Tibial nerve (tissue), 4 donors: ENCODE data around the gene CXCL11. TPM values are rescaled to one million over a fixed set of nuclear protein-coding genes. Genes with fewer than 3 reads are reported as not detected.
A peak's percentile ranks its signal among the peaks of the same experiment; 100 is the strongest.

Source experiments
- DNase-seq, 2 donors: peaks; one replicate each; pipeline ENCODE4 v3.0.0-alpha.2; 2019; ENCODE audit warnings: low spot score in 2 of 2
- H3K27ac ChIP-seq, 4 donors: fragments of 200-600 bp; sonication (generic) in 3 of 4; one replicate each; pipeline ENCODE4 v1.5.1; 2017 to 2019; ENCODE audit warnings: mild to moderate bottlenecking in 1 of 4
- H3K27me3 ChIP-seq, 2 donors: fragments of 200-600 bp; sonication (generic) in 1 of 2; one replicate each; pipeline versions ENCODE4 v1.5.1 to v1.6.0; 2017 to 2019
- H3K36me3 ChIP-seq, 3 donors: fragments of 200-600 bp; sonication (generic); one replicate each; pipeline ENCODE4 v1.5.1; 2018 to 2019
- H3K4me1 ChIP-seq, 4 donors: fragments of 200-600 bp; sonication (generic) in 3 of 4; one replicate each; pipeline ENCODE4 v1.5.1; 2017 to 2019
- H3K4me3 ChIP-seq, 4 donors: fragments of 200-600 bp; sonication (generic) in 3 of 4; one replicate each; pipeline ENCODE4 v1.5.1; 2017 to 2019; ENCODE audit warnings: mild to moderate bottlenecking in 1 of 4, moderate library complexity in 1 of 4
- H3K9me3 ChIP-seq, 4 donors: fragments of 200-600 bp; sonication (generic) in 3 of 4; one replicate each; pipeline ENCODE4 v1.5.1; 2017 to 2019
- EP300 ChIP-seq, 2 donors: sonication (generic); formaldehyde crosslinking; IDR thresholded peaks; one replicate each; pipeline ENCODE4 v1.6.1; 2017; ENCODE audit warnings: antibody characterized with exemption in 2 of 2, mild to moderate bottlenecking in 1 of 2
- POLR2A ChIP-seq, 2 donors: fragments of 450-650 bp; IDR thresholded peaks; one replicate each; pipeline ENCODE4 v1.6.1; 2017; ENCODE audit warnings: antibody characterized with exemption in 2 of 2, mild to moderate bottlenecking in 2 of 2, moderate library complexity in 2 of 2
- WGBS, 2 donors: methylation state at CpG; one replicate each; pipeline ENCODE4 v1.1.5; 2018; 5-methylcytosine and 5-hydroxymethylcytosine counted together
- total RNA-seq, 4 donors: library from RNA; depleted of rRNA; stranded (reverse); fragments of >200 nt; gene quantifications; one replicate each; pipeline ENCODE4 v1.1.0, GENCODE V29; 2016
- TF ChIP-seq, protein P1 (sequence below), 5 experiments: fragments of 200-600 bp in 3 of 5; fragments of 450-650 bp in 2 of 5; sonication (generic) in 3 of 5; IDR thresholded peaks; one replicate each; pipeline ENCODE4 v1.5.1; 2016 to 2019; ENCODE audit warnings: antibody characterized with exemption in 5 of 5, mild to moderate bottlenecking in 3 of 5, moderate library complexity in 2 of 5

The CXCL11 gene
- total RNA-seq, 4 donors from 2014 or later: not detected

DNA sequence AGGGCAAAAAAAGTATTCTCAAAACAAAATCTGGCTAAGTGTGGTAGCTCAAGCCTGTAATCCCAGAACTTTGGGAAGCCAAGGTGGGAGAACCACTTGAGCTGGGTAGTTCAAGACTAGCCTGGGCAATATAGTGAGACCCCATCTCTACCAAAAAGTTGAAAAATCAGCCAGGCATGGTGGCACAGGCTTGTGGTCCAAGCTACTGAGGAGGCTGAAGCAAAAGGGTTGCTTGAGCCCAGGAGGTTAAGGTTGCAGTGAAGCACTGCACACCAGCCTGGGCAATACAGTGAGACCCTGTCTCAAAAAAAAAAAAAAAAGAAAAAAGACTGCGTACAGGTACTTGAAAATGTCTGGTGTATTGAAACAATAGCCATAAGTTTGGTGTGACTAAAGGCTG is 43.4 kb downstream of the CXCL11 start:
- Histone ChIP-seq H3K27ac (no peak overlapping the region), H3K9me3 (no peaks in the 10 kb centered on the region), H3K36me3 (peaks cover 0 to 5% (median 0%) of the 10 kb centered on the region in 3 donors), H3K4me3 (no peak overlapping the region), H3K4me1 (peaks cover 0 to 30% (median 14%) of the 10 kb centered on the region in 4 donors), H3K27me3 (no peaks in the 10 kb centered on the region)
- 81 to 91% methylated on average over 1 of the region's 1 CpG for WGBS, 2 donors
- no peak for DNase-seq
- TF ChIP-seq EP300 (IDR thresholded peaks at IDR 0.05) (no peak), POLR2A (IDR thresholded peaks at IDR 0.05) (no peak)
- TF ChIP-seq, protein P1, sequence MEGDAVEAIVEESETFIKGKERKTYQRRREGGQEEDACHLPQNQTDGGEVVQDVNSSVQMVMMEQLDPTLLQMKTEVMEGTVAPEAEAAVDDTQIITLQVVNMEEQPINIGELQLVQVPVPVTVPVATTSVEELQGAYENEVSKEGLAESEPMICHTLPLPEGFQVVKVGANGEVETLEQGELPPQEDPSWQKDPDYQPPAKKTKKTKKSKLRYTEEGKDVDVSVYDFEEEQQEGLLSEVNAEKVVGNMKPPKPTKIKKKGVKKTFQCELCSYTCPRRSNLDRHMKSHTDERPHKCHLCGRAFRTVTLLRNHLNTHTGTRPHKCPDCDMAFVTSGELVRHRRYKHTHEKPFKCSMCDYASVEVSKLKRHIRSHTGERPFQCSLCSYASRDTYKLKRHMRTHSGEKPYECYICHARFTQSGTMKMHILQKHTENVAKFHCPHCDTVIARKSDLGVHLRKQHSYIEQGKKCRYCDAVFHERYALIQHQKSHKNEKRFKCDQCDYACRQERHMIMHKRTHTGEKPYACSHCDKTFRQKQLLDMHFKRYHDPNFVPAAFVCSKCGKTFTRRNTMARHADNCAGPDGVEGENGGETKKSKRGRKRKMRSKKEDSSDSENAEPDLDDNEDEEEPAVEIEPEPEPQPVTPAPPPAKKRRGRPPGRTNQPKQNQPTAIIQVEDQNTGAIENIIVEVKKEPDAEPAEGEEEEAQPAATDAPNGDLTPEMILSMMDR (IDR thresholded peaks at IDR 0.05): no peak

DNA sequence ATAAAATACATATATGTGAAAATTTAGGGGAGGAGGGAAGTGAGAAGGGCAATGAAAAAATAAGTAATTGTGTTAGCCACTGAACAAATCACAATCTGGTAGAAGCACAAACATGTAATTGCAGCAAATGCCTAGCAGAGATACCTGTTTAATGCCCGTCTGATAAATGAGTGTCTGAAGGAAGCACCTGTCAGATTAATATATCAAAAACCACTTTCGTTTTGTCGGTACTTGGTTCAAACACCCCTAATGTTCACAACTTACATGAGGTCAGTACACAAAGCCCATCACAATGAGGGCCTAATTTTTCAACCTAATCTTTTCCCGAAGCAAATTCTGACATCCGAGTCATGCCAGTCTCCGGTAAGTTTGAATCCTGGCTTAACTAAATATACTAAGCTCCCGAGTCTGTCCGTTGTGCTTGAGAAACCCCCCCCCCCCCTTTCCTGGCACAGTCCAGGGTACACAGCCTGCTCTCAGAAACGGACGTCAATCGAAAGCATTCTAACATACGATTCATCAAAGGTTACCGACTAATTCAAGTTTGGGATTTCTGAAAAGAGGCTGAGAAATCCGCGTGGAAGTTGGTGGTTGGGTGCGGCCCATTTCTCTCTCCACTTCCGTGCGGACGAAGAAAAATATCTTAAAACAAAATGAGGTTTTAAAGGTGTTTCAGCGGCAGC is 45.9 kb downstream of the CXCL11 start:
- peak overlapping the region in 3 of 4 donors; percentile 53 to 84 (median 67) for H3K27ac ChIP-seq
- H3K4me3 ChIP-seq: peak overlapping the region; percentile 65 to 86 (median 74)
- no peaks in the 10 kb centered on the region for H3K27me3 ChIP-seq
- TF ChIP-seq, protein P1 (IDR thresholded peaks at IDR 0.05): no peak
- TF ChIP-seq EP300 (IDR thresholded peaks at IDR 0.05): no peak
- no peak for TF ChIP-seq POLR2A (IDR thresholded peaks at IDR 0.05)
- WGBS, 2 donors: 2 to 3% methylated on average over 19 to 20 of the region's 20 CpGs
- H3K4me1 ChIP-seq: peaks cover 0 to 30% (median 14%) of the 10 kb centered on the region in 4 donors
- H3K36me3 ChIP-seq: peaks cover 0 to 8% (median 0%) of the 10 kb centered on the region in 3 donors
- no peak for DNase-seq
- no peaks in the 10 kb centered on the region for H3K9me3 ChIP-seq

DNA sequence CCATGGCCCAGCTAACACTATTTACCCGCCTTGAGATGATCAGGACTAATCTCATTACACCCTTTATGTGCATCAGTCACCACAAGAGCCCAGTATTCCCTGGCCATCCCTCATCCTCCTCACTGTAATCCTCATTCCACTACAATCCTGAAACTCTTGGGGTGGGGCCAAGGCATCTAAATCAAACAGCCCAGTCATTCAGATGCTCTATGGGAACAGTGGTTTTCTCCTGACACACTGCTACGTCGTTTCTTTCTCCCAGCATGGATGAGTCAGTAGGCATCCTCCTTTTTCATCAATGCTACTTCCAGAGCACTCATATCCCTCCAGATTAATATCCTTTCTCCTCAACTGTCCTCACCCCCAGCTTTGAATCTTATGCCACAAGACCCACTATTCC is 50.8 kb downstream of the CXCL11 start:
- Histone ChIP-seq H3K4me3 (no peak overlapping the region), H3K27me3 (no peaks in the 10 kb centered on the region), H3K36me3 (peaks cover 0 to 22% (median 5%) of the 10 kb centered on the region in 3 donors), H3K27ac (no peak overlapping the region), H3K4me1 (peaks cover 0 to 25% (median 14%) of the 10 kb centered on the region in 4 donors), H3K9me3 (no peaks in the 10 kb centered on the region)
- 64 to 69% methylated on average over 3 of the region's 3 CpGs for WGBS, 2 donors
- no peak for DNase-seq
- TF ChIP-seq EP300 (IDR thresholded peaks at IDR 0.05): no peak
- no peak for TF ChIP-seq POLR2A (IDR thresholded peaks at IDR 0.05)
- TF ChIP-seq, protein P1 (IDR thresholded peaks at IDR 0.05): no peak

Other genes with a start within 250 kb of the CXCL11 start
- gene PPEF2, start 133.6 kb downstream of the CXCL11 start, total RNA-seq: 1 to 10 TPM in 1 of 4 donors, under 1 TPM in 2, not detected in 1; under 0.01 to 1.1 (median 0.30) TPM
- gene NAAA, start 95.1 kb downstream of the CXCL11 start, total RNA-seq: 100 to 1,000 TPM in 3 of 4 donors, 10 to 100 TPM in 1; 70.5 to 191 (median 170) TPM
- 10 to 100 TPM; 28.0 to 49.4 (median 30.9) TPM for gene SDAD1, start 45.1 kb downstream of the CXCL11 start, total RNA-seq
- 1 to 10 TPM in 1 of 4 donors, under 1 TPM in 2, not detected in 1; 0.20 to 2.7 (median 0.84) TPM for gene CXCL9, start 28.6 kb downstream of the CXCL11 start, total RNA-seq
- gene CXCL10, start 12.6 kb downstream of the CXCL11 start, total RNA-seq: 1 to 10 TPM in 2 of 4 donors, not detected in 2; 1.2 to 2.8 TPM
- 10 to 100 TPM in 3 of 4 donors, 1 to 10 TPM in 1; 2.9 to 44.4 (median 20.6) TPM for gene ART3, start 38.6 kb upstream of the CXCL11 start, total RNA-seq
- 10 to 100 TPM; 27.5 to 39.6 (median 31.8) TPM for gene NUP54, start 112.3 kb upstream of the CXCL11 start, total RNA-seq
- 100 to 1,000 TPM; 126 to 219 (median 143) TPM for gene SCARB2, start 177.8 kb upstream of the CXCL11 start, total RNA-seq
- gene FAM47E, start 215.7 kb upstream of the CXCL11 start, total RNA-seq: 1 to 10 TPM in 3 of 4 donors, under 1 TPM in 1; 0.30 to 4.6 (median 1.5) TPM